GM21526 (cell line): ENCODE results near the gene RBM25.

Experiments used
- ATAC-seq: cut with Tn5 transposase; IDR thresholded peaks from one replicate; pipeline ENCODE4 v1.9.1; 2021; ENCODE audit warnings: moderate library complexity; ENCODE audit not compliant: unreplicated experiment, low FRiP score

RBM25 gene

DNA sequence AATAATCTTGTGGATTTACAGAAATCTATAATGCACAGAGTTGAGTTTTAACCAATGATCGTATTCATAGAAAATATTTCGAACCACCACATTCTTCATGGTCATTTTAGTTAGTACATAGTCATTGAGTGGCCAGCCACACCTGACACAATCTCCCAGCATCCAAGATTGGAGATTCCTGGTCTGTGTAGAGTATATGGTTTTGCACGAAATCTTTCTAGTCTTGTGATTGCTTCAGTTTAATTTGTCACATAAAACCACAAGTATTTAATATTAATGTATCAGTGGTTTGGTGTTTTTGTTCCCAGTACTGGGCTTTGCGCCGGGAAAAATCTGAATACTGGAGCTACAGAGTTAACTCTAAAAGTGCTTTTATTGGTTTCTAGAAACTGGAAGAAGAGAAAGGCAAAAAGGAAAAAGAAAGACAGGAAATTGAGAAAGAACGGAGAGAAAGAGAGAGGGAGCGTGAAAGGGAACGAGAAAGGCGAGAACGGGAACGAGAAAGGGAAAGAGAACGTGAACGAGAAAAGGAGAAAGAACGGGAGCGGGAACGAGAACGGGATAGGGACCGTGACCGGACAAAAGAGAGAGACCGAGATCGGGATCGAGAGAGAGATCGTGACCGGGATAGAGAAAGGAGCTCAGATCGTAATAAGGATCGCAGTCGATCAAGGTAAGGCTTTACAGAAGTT, 44.6 kb downstream of the RBM25 start:
- no peak for ATAC-seq

DNA sequence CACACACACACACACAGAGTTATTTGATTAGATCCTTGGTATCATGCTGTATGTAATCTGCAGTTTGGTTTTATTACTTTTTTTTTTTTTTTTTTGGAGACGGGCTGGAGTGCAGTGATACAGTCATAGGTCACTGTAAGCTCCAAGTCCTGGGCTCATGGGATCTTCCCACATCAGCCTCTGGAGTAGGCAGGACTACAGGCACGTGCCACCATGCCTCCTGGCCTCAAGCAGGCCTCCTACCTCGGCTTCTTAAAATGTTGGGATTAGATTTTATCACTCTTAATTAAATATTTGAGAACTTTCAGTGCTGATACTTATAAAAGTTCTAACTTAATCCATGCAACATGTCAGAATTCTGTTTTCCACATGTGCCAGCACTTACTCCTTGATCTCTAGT, 46.7 kb downstream of the RBM25 start:
- ATAC-seq: no peak

DNA sequence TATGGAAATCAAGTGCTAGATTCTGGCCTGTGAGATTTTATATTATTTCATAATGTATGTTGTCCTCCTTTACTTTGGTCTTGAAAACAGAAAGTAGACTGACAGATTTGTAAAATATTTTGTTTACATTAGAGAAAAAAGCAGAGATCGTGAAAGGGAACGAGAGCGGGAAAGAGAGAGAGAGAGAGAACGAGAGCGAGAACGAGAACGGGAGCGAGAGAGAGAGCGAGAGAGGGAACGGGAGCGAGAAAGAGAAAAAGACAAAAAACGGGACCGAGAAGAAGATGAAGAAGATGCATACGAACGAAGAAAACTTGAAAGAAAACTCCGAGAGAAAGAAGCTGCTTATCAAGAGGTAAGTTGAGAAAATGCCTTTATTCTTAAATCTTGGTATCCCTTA, 47.4 kb downstream of the RBM25 start:
- no peak for ATAC-seq

GRCh38 chr14:73116079-73116665, 57.8 kb downstream of the RBM25 start:
- ATAC-seq: no peak

GRCh38 chr14:73124180-73124894, 66.0 kb downstream of the RBM25 start:
- ATAC-seq: no peak

GRCh38 chr14:73125169-73125588, 66.8 kb downstream of the RBM25 start:
- no peak for ATAC-seq

DNA sequence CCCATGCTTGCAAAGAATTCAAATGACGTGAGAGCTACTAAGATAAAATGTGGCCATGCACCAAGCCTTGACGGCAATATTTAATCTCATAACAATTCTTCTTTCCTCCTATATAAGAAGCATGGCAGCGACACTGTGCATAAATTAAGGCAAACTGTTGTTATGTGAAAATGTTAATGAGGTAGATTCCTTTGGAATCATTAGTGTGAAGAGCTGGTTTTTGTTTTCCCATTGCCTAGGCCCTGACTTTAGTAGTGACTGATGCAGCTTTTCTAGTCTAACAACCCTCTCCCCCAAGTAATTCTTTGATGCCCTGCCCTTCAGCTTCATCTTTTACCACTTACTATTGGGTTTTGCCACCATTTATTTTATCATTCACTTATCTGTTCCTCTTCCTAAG, 67.4 kb downstream of the RBM25 start:
- ATAC-seq: no peak

- ATAC-seq: no peak
These were observed 75.5 kb downstream of the RBM25 start for GRCh38 chr14:73133795-73134194.

DNA sequence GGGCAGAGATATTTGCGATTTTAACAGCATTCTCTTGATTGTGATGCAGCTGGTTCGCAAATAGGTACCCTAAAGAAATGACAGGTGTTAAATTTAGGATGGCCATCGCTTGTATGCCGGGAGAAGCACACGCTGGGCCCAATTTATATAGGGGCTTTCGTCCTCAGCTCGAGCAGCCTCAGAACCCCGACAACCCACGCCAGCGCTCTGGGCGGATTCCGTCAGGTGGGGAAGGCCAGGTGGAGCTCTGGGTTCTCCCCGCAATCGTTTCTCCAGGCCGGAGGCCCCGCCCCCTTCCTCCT, 77.7 kb downstream of the RBM25 start:
- no peak for ATAC-seq

DNA sequence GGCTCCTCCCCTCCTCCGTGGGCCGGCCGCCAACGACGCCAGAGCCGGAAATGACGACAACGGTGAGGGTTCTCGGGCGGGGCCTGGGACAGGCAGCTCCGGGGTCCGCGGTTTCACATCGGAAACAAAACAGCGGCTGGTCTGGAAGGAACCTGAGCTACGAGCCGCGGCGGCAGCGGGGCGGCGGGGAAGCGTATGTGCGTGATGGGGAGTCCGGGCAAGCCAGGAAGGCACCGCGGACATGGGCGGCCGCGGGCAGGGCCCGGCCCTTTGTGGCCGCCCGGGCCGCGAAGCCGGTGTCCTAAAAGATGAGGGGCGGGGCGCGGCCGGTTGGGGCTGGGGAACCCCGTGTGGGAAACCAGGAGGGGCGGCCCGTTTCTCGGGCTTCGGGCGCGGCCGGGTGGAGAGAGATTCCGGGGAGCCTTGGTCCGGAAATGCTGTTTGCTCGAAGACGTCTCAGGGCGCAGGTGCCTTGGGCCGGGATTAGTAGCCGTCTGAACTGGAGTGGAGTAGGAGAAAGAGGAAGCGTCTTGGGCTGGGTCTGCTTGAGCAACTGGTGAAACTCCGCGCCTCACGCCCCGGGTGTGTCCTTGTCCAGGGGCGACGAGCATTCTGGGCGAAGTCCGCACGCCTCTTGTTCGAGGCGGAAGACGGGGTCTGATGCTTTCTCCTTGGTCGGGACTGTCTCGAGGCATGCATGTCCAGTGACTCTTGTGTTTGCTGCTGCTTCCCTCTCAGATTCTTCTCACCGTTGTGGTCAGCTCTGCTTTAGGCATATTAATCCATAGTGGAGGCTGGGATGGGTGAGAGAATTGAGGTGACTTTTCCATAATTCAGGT, 78.3 kb downstream of the RBM25 start, which contains the start of gene PSEN1:
PSEN1 (plus strand) TSS at position 121 of the 839 bp plus-strand sequence. CDS start 11,513 bp downstream, outside the sequence.
- ATAC-seq: peak; percentile 75

DNA sequence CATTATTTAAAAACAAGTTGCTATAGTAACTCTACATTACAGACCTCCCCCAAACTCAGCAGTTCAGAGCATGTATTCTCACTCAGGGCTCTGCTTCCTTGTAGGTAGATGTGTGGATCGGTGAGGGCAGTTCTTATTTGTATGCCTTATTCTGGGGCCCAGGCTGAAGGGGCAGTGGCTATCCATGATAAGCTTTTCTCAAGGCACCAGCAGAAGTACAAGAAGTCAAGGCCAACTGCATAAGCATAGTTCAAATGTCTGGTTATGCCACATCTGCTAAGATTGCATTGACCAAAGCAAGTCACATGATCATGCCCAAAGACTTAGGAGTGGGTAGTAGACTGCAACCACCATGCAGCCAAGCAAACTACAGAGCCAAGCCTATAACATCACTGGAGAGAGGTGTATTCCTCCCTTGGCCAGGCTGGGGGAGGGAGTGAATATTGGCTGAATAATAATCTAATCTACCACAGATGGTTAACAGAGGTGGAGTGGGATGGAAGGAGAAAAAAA, 82.5 kb downstream of the RBM25 start:
- ATAC-seq: no peak

GRCh38 chr14:73142216-73142615, 83.9 kb downstream of the RBM25 start:
- no peak for ATAC-seq

DNA sequence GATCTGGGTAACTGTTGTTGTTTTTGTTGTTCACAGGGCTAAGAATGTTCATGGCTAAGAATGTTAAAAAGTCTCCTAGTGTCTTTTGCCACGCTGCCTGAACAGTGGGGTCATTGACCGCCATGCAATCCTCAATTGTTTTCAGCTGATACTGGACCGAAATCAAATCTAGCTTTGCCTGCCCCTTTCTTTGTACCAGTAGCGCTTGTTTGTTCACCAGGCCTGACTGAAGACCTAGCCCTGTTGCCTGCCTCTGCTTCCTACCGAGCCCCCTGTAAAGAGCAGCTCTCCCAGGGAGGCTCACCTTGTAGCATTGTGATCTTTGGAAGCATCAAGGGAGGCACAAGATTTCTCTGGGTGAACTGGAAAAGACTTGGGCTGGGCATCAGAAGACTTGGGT, 84.7 kb downstream of the RBM25 start:
- ATAC-seq: no peak

- no peak for ATAC-seq
These were observed 85.3 kb downstream of the RBM25 start for GRCh38 chr14:73143617-73144016.

- ATAC-seq: no peak
These were observed 87.0 kb downstream of the RBM25 start for GRCh38 chr14:73145371-73145770.

DNA sequence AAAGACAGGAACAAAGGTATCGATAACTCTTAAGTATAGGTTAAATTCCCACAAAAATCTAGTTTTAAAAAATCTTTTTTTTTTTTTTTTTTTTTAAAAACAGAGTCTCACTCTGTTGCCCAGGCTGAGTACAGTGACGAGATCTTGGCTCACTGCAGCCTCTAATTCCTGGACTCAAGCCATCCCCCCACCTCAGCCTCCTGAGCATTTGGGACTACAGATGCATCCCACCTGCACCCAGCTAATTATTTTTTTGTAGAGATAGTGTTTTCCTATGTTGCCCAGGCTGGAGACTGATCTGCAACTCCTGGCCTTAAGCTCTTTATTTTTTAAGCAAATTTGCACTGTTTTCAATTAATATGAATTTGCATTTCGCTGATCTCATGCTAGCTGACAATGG, 87.8 kb downstream of the RBM25 start:
- no peak for ATAC-seq

DNA sequence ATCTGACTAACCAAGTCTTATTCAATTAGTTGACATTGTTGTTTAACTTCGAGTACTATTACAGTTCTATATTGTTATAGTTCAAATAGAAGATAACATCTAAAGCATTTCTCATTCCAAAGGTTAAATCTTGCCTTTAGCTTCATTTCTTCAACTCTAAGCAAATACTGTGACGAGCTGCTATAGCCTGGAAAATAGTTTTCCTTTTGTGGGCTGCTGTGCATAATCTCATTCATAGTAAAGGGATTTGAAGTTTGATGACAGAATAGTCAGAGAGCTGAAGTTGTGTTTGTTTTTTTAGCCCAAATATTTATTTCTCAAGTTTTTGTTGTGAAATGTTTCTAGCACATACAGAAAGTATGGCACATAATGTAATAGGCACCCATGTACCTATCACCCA, 91.4 kb downstream of the RBM25 start:
- ATAC-seq: no peak

DNA sequence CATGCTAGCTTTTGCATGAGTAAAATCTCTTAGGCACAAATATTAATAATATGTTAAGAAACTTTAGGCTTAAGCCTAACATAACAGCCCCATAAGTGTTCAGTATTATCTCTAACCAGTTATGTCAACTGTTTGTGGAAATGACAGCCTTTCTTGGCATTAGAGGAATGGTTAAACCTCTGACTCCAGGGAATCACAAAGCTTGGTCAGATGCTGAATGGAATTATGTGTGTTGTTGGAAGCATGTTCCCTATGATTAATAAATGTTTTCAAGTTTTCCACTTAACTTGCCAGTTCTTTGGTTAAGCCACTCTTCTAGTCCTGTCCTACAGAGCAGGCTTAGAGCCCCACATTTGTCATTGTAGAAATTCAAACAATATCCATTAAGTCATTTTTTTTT, 94.9 kb downstream of the RBM25 start:
- no peak for ATAC-seq

DNA sequence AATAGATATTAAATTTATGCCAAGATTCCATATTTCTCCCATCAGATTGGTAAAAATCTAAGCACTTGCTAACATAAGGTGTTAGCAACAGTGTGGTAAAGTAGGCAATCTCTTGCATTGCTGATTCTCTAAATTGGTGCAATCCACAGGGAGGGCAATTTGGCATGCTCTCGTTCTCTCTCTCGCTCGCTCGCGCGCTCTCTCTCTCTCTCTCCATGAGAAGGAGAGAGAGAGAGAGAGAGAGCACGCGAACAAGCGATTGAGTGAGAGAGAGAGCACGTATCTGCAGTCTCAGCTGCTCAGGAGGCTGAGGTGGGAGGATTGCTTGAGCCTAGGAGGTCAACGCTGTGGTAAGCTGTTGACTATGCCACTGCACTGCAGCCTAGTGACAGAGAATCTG, 103.9 kb downstream of the RBM25 start:
- no peak for ATAC-seq

DNA sequence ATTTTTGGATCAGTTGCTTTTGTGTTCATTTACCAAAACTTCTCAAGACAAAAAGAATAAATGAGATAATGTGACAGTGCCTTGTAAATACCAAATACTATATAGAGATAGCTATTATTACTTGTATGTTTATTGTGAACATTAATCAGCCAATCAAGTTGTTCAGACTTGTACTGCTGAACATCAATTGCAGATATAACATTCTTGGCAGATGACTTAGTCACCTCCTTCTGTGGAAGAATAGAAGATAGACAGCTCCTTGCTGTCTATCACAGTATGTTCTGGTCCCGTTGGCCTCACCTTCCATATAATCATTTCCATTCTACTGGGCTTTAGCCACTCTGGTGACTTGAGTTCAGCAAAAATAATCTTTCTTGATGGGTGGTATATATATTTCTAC, 108.1 kb downstream of the RBM25 start:
- ATAC-seq: no peak

- ATAC-seq: no peak
These were observed 109.4 kb downstream of the RBM25 start for GRCh38 chr14:73167727-73168126.
